Lower leg skin (tissue), 3 donors: ENCODE measurements around the gene MIP.

ENCODE experiments used
- POLR2A ChIP-seq, 2 donors: fragments of 450-650 bp; IDR thresholded peaks; one replicate each; pipeline ENCODE4 v1.6.1; 2016 to 2017; ENCODE audit warnings: antibody characterized with exemption in 2 of 2, mild to moderate bottlenecking in 1 of 2, moderate library complexity in 1 of 2
- TF ChIP-seq, protein P1 (sequence below), 3 donors: fragments of 450-650 bp; IDR thresholded peaks; one replicate each; pipeline ENCODE4 v1.5.1; 2016; ENCODE audit warnings: antibody characterized with exemption in 3 of 3, mild to moderate bottlenecking in 3 of 3, moderate library complexity in 2 of 3

DNA sequence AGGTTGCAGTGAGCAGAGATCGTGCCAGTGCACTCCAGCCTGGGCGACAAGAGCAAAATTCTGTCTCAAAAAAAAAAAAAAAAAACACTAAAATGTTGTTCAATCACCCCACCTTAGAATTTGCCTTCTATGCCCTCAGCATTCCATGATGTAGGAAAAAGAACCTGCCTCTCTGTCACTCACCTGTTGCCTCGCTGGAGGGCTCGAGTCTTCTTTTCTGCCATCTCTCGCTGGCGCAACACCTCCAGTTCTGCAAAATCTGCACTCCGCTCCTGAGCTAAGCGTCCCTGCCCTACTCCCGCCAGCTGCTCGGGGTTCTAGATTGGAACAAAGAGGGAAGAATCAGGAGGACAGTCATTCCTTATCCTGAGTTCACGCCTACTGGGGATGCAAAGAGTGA lies 23.2 kb downstream of the MIP start:
- TF ChIP-seq, protein P1, sequence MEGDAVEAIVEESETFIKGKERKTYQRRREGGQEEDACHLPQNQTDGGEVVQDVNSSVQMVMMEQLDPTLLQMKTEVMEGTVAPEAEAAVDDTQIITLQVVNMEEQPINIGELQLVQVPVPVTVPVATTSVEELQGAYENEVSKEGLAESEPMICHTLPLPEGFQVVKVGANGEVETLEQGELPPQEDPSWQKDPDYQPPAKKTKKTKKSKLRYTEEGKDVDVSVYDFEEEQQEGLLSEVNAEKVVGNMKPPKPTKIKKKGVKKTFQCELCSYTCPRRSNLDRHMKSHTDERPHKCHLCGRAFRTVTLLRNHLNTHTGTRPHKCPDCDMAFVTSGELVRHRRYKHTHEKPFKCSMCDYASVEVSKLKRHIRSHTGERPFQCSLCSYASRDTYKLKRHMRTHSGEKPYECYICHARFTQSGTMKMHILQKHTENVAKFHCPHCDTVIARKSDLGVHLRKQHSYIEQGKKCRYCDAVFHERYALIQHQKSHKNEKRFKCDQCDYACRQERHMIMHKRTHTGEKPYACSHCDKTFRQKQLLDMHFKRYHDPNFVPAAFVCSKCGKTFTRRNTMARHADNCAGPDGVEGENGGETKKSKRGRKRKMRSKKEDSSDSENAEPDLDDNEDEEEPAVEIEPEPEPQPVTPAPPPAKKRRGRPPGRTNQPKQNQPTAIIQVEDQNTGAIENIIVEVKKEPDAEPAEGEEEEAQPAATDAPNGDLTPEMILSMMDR (IDR thresholded peaks at IDR 0.05): no peak
- no peak for TF ChIP-seq POLR2A (IDR thresholded peaks at IDR 0.05)
